Measurements from ENCODE around the gene EPO. TPM values are rescaled to one million over a fixed set of nuclear protein-coding genes. Genes with fewer than 3 reads are reported as not detected.

EPO gene
- total RNA-seq, 2 experiments from 2014 or later, result not detected

DNA sequence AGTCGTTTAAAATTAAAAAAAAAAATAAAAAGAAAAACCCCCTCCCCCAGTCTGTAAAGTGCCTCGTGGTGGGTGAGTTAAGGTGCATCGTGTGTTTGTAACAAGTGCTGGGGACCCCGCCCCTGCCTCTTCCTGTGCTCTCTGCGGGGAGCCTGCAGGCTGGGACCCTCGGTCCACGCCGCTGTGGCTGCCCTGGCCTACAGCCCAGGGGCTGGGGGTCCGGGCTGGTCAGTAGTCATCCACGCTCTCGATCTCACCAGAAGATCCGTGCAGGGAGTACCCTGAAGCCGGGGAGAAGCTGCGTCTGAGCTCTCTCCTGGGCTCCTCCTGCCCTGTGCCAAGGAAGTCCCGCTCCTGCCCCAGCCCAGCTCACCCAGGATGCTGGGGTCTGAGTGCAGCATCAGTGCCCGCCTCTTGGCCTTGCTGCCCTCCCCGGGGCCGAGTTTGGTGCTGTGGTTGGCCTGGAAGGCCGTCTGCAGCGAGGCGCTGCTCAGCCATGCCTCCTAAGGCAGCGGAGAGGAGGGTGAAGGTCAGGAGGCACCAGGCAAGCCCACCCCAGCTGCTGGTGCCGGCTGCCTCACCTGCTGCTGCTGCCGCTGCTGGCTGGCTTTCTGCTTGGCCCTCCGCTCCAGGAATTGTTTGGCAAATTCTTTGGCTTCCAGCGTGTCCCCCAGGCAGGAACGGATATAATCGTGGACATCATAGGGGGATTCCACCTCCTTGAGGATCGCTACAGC, 38.6 kb upstream of the EPO start:
- no peak for ATAC-seq (ENCODE audit: poor library complexity)
- Mint-ChIP-seq H3K36me3 (ENCODE audit: low read depth) (peaks cover 73% of the 10 kb centered on the region), H3K9me3 (no peaks in the 10 kb centered on the region), H3K4me3 (no peak overlapping the region), H3K4me1 (ENCODE audit: low read depth) (peaks cover 42% of the 10 kb centered on the region), H3K27me3 (no peaks in the 10 kb centered on the region), H3K27ac (peak overlapping the region; percentile 5)
- no peaks in the 10 kb centered on the region for H3K27me3 ChIP-seq (ENCODE audit: control insufficient read depth in 1 of 2, insufficient read depth in 2 of 2, low read length in 2 of 2)
- peaks cover 80% of the 10 kb centered on the region for H3K36me3 ChIP-seq (ENCODE audit: insufficient read depth, low read length)
- H3K4me3 ChIP-seq (ENCODE audit: low read length), result no peak overlapping the region
- intact Hi-C loops (cut with DNase I, micrococcal nuclease), result no loop called here
- CTCF ChIA-PET, result interaction anchor here (2.0 kb wide), 1 partner anchor 10 kb away, joined by 7 read pairs; no protein-coding TSS in a partner anchor
- peaks cover 36% of the 10 kb centered on the region for H3K4me1 ChIP-seq (ENCODE audit: insufficient read depth, low read length)
- TF ChIP-seq, protein P1, sequence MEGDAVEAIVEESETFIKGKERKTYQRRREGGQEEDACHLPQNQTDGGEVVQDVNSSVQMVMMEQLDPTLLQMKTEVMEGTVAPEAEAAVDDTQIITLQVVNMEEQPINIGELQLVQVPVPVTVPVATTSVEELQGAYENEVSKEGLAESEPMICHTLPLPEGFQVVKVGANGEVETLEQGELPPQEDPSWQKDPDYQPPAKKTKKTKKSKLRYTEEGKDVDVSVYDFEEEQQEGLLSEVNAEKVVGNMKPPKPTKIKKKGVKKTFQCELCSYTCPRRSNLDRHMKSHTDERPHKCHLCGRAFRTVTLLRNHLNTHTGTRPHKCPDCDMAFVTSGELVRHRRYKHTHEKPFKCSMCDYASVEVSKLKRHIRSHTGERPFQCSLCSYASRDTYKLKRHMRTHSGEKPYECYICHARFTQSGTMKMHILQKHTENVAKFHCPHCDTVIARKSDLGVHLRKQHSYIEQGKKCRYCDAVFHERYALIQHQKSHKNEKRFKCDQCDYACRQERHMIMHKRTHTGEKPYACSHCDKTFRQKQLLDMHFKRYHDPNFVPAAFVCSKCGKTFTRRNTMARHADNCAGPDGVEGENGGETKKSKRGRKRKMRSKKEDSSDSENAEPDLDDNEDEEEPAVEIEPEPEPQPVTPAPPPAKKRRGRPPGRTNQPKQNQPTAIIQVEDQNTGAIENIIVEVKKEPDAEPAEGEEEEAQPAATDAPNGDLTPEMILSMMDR (IDR thresholded peaks at IDR 0.05), result no peak
- POLR2A ChIA-PET, result interaction anchor here (1.0 to 10.6 kb wide), 5 partner anchors 11 to 97 kb away, joined by 3 to 92 read pairs (median 10); partner anchors contain the start of genes FBXO24, GIGYF1, LRCH4 and MOSPD3
- H3K9me3 ChIP-seq (ENCODE audit: control insufficient read depth in 1 of 2, insufficient read depth in 1 of 2, low read length in 2 of 2), result peaks cover 0 to 4% of the 10 kb centered on the region in 2 experiments
- DNase-seq, result peak in 1 of 14 experiments; percentile 27
- H3K27ac ChIP-seq (ENCODE audit: low read depth in 1 of 2, low read length in 2 of 2), result peak overlapping the region in 1 of 2 donors; percentile 34

DNA sequence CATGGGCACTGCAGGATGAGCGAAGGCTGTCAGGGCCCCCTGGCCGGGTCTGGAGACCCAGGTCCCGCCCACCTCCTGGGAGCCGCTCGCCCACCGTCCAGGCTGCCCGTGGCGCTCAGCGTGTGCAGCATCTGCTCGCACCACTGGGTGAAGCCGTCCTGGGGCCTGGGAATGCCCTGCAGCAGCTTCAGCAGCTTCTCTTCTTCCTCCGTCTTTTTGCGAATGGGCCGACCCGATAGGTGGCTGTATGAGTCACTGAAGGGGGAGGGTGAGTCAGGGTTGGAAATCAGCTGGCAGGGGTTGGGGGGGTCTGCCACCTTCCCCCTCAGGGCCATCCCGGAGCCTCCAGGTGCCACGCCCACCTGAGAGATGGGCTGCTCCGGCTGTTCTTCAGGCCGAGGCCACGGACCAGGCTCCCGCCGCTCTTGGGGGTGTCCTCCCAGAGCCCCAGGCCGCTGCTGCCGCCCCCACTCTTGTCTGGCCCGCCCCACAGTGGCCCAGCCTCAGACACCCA, 38.0 kb upstream of the EPO start:
- Mint-ChIP-seq H3K4me3 (no peak overlapping the region), H3K9me3 (no peaks in the 10 kb centered on the region), H3K36me3 (ENCODE audit: low read depth) (peaks cover 72% of the 10 kb centered on the region), H3K27me3 (no peaks in the 10 kb centered on the region), H3K27ac (peak overlapping the region; percentile 5), H3K4me1 (ENCODE audit: low read depth) (peaks cover 37% of the 10 kb centered on the region)
- intact Hi-C loops (cut with DNase I, micrococcal nuclease), result no loop called here
- H3K4me1 ChIP-seq (ENCODE audit: insufficient read depth, low read length), result peaks cover 30% of the 10 kb centered on the region
- CTCF ChIA-PET, result interaction anchor here (1.8 to 2.0 kb wide), 2 partner anchors 9 to 23 kb away, joined by 7 to 8 read pairs; no protein-coding TSS in a partner anchor
- TF ChIP-seq, protein P1 (IDR thresholded peaks at IDR 0.05), result no peak
- no peak overlapping the region for H3K27ac ChIP-seq (ENCODE audit: low read depth in 1 of 2, low read length in 2 of 2)
- peaks cover 0 to 4% of the 10 kb centered on the region in 2 experiments for H3K9me3 ChIP-seq (ENCODE audit: control insufficient read depth in 1 of 2, insufficient read depth in 1 of 2, low read length in 2 of 2)
- no peak overlapping the region for H3K4me3 ChIP-seq (ENCODE audit: low read length)
- peaks cover 80% of the 10 kb centered on the region for H3K36me3 ChIP-seq (ENCODE audit: insufficient read depth, low read length)
- POLR2A ChIA-PET, result interaction anchor here (1.1 to 10.6 kb wide), 6 partner anchors 11 to 254 kb away, joined by 4 to 92 read pairs (median 5); partner anchors contain the start of genes FBXO24, GIGYF1, LRCH4 and MOSPD3
- H3K27me3 ChIP-seq (ENCODE audit: control insufficient read depth in 1 of 2, insufficient read depth in 2 of 2, low read length in 2 of 2), result no peaks in the 10 kb centered on the region
- DNase-seq, result peak in 2 of 14 experiments; percentile 31 to 35
- no peak for ATAC-seq (ENCODE audit: poor library complexity)

DNA sequence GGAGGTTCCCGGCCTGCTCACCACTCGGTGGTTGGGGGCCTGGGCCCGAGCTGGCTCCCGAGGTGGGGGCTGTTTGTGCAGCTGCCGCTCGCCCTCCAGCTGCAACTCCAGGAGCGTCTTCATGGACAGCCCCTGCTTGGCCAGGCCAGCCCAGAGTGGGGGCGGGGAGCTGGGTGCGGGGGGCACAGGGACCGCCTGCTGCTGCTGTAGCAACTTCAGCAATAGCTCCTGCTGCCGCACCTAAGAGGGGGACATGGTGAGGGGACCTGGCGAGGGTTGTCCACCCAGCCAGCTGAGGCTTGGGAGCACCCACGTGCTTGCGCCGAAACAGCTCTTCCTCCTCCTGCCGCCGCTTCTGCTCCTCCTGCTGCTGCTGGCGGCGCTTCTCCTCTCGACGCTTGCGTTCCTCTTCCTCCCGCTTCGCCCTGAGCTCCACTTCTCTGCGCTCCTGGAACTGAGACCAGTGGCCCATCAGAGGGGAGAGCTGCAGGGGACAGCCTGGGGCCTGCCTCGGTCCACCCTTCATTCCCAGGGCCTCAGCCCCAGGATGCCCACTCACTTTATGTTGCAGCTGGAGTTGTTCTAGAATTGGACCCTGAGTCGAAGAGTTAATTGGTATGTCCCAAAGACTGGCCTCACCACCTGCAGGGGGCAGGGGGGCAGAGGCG, 37.1 kb upstream of the EPO start:
- Mint-ChIP-seq H3K27me3 (no peaks in the 10 kb centered on the region), H3K36me3 (ENCODE audit: low read depth) (peaks cover 72% of the 10 kb centered on the region), H3K27ac (no peak overlapping the region), H3K4me3 (no peak overlapping the region), H3K4me1 (ENCODE audit: low read depth) (peaks cover 32% of the 10 kb centered on the region), H3K9me3 (no peaks in the 10 kb centered on the region)
- ATAC-seq (ENCODE audit: poor library complexity) (no peak), DNase-seq (peak in 1 of 14 experiments; percentile 25)
- ChIA-PET CTCF (interaction anchor here (0.6 to 2.0 kb wide), 4 partner anchors 9 to 80 kb away, joined by 3 to 8 read pairs (median 5); no protein-coding TSS in a partner anchor), POLR2A (interaction anchor here (1.1 to 10.6 kb wide), 6 partner anchors 10 to 255 kb away, joined by 4 to 92 read pairs (median 4); partner anchors contain the start of genes FBXO24, GIGYF1, LRCH4 and MOSPD3)
- Histone ChIP-seq H3K27me3 (ENCODE audit: control insufficient read depth in 1 of 2, insufficient read depth in 2 of 2, low read length in 2 of 2) (no peaks in the 10 kb centered on the region), H3K27ac (ENCODE audit: low read depth in 1 of 2, low read length in 2 of 2) (no peak overlapping the region), H3K4me3 (ENCODE audit: low read length) (no peak overlapping the region), H3K36me3 (ENCODE audit: insufficient read depth, low read length) (peaks cover 80% of the 10 kb centered on the region), H3K9me3 (ENCODE audit: control insufficient read depth in 1 of 2, insufficient read depth in 1 of 2, low read length in 2 of 2) (peaks cover 0 to 4% of the 10 kb centered on the region in 2 experiments), H3K4me1 (ENCODE audit: insufficient read depth, low read length) (peaks cover 28% of the 10 kb centered on the region)
- TF ChIP-seq, protein P1 (IDR thresholded peaks at IDR 0.05), result no peak
- intact Hi-C loops (cut with DNase I, micrococcal nuclease), result no loop called here

All from CD4-positive, alpha-beta T cell (primary cell).